ENCODE measurements around the gene F11R.

DNA sequence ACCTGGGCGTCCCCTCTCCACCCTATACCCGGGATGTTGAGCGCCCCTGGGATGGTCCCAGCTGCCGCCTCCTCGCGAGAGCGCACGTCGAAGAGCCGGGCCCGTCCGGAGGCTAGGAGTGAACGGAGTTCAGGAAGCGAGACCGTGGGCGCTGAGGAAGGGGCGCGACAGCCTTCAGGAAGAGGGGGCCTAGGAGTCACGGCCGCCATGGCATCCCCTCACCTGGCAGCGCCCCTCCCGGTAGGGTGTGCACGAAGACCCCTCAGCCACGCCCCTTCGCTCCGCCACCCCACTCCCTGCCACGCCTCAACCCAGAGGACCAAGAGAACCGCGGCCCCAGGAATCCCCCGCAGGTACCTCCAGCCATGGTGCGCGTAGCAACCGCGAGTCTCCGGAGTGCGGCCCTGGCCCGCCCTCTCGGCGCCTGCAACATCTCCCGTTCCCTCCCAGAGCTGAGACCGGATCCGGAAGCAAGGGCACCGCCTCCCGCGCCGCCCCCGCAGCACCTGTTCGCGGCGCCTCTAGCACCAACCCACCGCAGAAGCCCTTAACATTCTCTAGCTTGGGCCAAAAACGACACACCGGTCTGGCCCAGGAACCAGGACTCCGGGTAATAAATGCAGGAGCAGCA is 17.7 kb upstream of the F11R start, which contains the start of gene TSTD1:
- no peak for TF ChIP-seq POLR2A (IDR thresholded peaks at IDR 0.05)
- TF ChIP-seq, protein P1, sequence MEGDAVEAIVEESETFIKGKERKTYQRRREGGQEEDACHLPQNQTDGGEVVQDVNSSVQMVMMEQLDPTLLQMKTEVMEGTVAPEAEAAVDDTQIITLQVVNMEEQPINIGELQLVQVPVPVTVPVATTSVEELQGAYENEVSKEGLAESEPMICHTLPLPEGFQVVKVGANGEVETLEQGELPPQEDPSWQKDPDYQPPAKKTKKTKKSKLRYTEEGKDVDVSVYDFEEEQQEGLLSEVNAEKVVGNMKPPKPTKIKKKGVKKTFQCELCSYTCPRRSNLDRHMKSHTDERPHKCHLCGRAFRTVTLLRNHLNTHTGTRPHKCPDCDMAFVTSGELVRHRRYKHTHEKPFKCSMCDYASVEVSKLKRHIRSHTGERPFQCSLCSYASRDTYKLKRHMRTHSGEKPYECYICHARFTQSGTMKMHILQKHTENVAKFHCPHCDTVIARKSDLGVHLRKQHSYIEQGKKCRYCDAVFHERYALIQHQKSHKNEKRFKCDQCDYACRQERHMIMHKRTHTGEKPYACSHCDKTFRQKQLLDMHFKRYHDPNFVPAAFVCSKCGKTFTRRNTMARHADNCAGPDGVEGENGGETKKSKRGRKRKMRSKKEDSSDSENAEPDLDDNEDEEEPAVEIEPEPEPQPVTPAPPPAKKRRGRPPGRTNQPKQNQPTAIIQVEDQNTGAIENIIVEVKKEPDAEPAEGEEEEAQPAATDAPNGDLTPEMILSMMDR (IDR thresholded peaks at IDR 0.05) = no peak
- no peak for TF ChIP-seq EP300 (IDR thresholded peaks at IDR 0.05)
